Measurements from ENCODE around the gene BUD13. TPM values are rescaled to one million over a fixed set of nuclear protein-coding genes. Genes with fewer than 3 reads are reported as not detected.

Gene BUD13
- total RNA-seq, 1 experiment from 2014 or later, result 22.9 TPM

DNA sequence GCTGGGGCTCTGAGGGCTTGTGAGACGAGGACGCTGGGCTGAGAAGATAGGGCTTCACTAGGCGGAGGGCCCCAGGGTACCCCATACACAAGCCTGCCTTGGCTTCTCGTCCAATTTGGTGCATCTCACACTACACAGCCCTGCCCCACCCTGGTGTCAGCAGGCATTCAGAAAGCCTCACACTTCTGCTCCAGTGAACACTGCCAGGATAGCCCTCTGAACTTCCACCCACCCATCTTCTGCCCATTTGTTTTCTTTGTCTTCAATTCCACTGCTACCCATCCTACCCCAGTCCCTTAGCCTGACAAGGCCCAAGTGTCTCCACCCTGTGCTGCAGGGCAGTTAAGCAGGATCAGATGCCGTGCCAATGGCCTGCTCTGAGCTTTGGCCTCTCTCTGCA is 1.9 kb upstream of the BUD13 start:
- Histone ChIP-seq H3K27me3 (ENCODE audit: insufficient read depth, low read length) (no peaks in the 10 kb centered on the region), H3K27ac (ENCODE audit: low read depth, low read length) (0 out of 2 replicates have a peak overlapping the region, but pooled peaks have one; percentile 16), H3K9me2 (ENCODE audit: insufficient read depth) (no peaks in the 10 kb centered on the region), H3K9me3 (ENCODE audit: control insufficient read depth in 1 of 2, insufficient read depth in 1 of 2, low read depth in 1 of 2, low read length in 2 of 2) (no peaks in the 10 kb centered on the region), H3K9ac (ENCODE audit: low read length) (no peak overlapping the region), H3K79me2 (ENCODE audit: insufficient read depth, low read length) (peaks cover 24% of the 10 kb centered on the region), H3K36me3 (ENCODE audit: control insufficient read depth in 1 of 2, insufficient read depth in 2 of 2, low read length in 2 of 2) (peaks cover 10 to 24% of the 10 kb centered on the region in 2 experiments; a peak in 3 of 4 replicates), H4K20me1 (ENCODE audit: insufficient read depth) (no peaks in the 10 kb centered on the region), H2AFZ (ENCODE audit: low read depth, low read length, poor library complexity, severe bottlenecking) (no peak overlapping the region), H3K4me1 (ENCODE audit: control insufficient read depth in 1 of 2, insufficient read depth in 2 of 2, low read length in 2 of 2) (peaks cover 10 to 21% of the 10 kb centered on the region in 2 experiments; a peak in 3 of 4 replicates), H3K4me3 (replicated peaks in 1 of 2; ENCODE audit: low read depth in 1 of 2, low read length in 2 of 2) (no peak overlapping the region), H3K4me2 (ENCODE audit: low read length) (no peak overlapping the region)
- intact Hi-C loops (cut with micrococcal nuclease), result no loop called here
- ATAC-seq, result no peak
- RAD21 ChIA-PET (ENCODE audit: low non-redundant PET in 1 of 2, low total read pairs in 2 of 2, uncharacterized antibody in 2 of 2, unreplicated experiment in 2 of 2), result no interaction called here
- POLR2A ChIA-PET, result interaction anchor here (0.6 to 1.1 kb wide), 3 partner anchors 9 to 19 kb away, joined by 3 to 5 read pairs (median 3); no protein-coding TSS in a partner anchor
- no TSS peak for BruUV-seq (replicated peaks)
- TF ChIP-seq SP1 (IDR thresholded peaks at IDR 0.05; ENCODE audit: low read depth) (no peak), ELF1 (IDR thresholded peaks at IDR 0.05; ENCODE audit: borderline replicate concordance, low read depth) (no peak), EZH2phosphoT487 (IDR thresholded peaks at IDR 0.05; ENCODE audit: borderline replicate concordance) (no peak), ZFX (IDR thresholded peaks at IDR 0.05) (no peak), POLR2A (IDR thresholded peaks at IDR 0.05; ENCODE audit: borderline replicate concordance, extremely low read depth, insufficient read depth, insufficient read length) (no peak), SRF (IDR thresholded peaks at IDR 0.05; ENCODE audit: low read depth) (no peak), SIN3A (IDR thresholded peaks at IDR 0.05; ENCODE audit: low read depth) (no peak), CBX3 (IDR thresholded peaks at IDR 0.05; ENCODE audit: low read depth) (no peak), CEBPB (IDR thresholded peaks at IDR 0.05; ENCODE audit: low read depth) (no peak), RAD21 (IDR thresholded peaks at IDR 0.05; ENCODE audit: low read depth) (no peak), EGR1 (IDR thresholded peaks at IDR 0.05; ENCODE audit: low read depth) (no peak), YY1 (IDR thresholded peaks at IDR 0.05; ENCODE audit: extremely low read depth, insufficient replicate concordance, low read depth, low read length) (no peak), POLR2AphosphoS5 (IDR thresholded peaks at IDR 0.05; ENCODE audit: low read depth, low read length) (no peak)
- TF ChIP-seq, protein P1, sequence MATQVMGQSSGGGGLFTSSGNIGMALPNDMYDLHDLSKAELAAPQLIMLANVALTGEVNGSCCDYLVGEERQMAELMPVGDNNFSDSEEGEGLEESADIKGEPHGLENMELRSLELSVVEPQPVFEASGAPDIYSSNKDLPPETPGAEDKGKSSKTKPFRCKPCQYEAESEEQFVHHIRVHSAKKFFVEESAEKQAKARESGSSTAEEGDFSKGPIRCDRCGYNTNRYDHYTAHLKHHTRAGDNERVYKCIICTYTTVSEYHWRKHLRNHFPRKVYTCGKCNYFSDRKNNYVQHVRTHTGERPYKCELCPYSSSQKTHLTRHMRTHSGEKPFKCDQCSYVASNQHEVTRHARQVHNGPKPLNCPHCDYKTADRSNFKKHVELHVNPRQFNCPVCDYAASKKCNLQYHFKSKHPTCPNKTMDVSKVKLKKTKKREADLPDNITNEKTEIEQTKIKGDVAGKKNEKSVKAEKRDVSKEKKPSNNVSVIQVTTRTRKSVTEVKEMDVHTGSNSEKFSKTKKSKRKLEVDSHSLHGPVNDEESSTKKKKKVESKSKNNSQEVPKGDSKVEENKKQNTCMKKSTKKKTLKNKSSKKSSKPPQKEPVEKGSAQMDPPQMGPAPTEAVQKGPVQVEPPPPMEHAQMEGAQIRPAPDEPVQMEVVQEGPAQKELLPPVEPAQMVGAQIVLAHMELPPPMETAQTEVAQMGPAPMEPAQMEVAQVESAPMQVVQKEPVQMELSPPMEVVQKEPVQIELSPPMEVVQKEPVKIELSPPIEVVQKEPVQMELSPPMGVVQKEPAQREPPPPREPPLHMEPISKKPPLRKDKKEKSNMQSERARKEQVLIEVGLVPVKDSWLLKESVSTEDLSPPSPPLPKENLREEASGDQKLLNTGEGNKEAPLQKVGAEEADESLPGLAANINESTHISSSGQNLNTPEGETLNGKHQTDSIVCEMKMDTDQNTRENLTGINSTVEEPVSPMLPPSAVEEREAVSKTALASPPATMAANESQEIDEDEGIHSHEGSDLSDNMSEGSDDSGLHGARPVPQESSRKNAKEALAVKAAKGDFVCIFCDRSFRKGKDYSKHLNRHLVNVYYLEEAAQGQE (IDR thresholded peaks at IDR 0.05; ENCODE audit: low read depth), result no peak
- TF ChIP-seq, protein P2, sequence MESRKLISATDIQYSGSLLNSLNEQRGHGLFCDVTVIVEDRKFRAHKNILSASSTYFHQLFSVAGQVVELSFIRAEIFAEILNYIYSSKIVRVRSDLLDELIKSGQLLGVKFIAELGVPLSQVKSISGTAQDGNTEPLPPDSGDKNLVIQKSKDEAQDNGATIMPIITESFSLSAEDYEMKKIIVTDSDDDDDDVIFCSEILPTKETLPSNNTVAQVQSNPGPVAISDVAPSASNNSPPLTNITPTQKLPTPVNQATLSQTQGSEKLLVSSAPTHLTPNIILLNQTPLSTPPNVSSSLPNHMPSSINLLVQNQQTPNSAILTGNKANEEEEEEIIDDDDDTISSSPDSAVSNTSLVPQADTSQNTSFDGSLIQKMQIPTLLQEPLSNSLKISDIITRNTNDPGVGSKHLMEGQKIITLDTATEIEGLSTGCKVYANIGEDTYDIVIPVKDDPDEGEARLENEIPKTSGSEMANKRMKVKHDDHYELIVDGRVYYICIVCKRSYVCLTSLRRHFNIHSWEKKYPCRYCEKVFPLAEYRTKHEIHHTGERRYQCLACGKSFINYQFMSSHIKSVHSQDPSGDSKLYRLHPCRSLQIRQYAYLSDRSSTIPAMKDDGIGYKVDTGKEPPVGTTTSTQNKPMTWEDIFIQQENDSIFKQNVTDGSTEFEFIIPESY (IDR thresholded peaks at IDR 0.05; ENCODE audit: extremely low read depth, insufficient replicate concordance, low read length), result no peak
- TF ChIP-seq, protein P3, sequence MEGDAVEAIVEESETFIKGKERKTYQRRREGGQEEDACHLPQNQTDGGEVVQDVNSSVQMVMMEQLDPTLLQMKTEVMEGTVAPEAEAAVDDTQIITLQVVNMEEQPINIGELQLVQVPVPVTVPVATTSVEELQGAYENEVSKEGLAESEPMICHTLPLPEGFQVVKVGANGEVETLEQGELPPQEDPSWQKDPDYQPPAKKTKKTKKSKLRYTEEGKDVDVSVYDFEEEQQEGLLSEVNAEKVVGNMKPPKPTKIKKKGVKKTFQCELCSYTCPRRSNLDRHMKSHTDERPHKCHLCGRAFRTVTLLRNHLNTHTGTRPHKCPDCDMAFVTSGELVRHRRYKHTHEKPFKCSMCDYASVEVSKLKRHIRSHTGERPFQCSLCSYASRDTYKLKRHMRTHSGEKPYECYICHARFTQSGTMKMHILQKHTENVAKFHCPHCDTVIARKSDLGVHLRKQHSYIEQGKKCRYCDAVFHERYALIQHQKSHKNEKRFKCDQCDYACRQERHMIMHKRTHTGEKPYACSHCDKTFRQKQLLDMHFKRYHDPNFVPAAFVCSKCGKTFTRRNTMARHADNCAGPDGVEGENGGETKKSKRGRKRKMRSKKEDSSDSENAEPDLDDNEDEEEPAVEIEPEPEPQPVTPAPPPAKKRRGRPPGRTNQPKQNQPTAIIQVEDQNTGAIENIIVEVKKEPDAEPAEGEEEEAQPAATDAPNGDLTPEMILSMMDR (IDR thresholded peaks at IDR 0.05 in 2 of 3, conservative IDR thresholded peaks at IDR 0.05 in 1 of 3; ENCODE audit: borderline replicate concordance in 1 of 3, insufficient read depth in 1 of 3, low read depth in 2 of 3, low read length in 2 of 3), result no peak
- no peak for DNase-seq (ENCODE audit: low read depth, low spot score)
- CTCF ChIA-PET, result interaction anchor here (1.7 to 2.0 kb wide), 2 partner anchors 17 to 31 kb away, joined by 4 to 6 read pairs; partner anchors contain the start of gene APOA5

All from HCT116 (cell line).